GM10266 (cell line): Measurements from ENCODE around the gene SPATA6L.
"Not testable (repeated sequence)": the region's sequence is repeated elsewhere in the genome, so short reads cannot be mapped to it uniquely, and the experiment has no call there.

Experiments used
- DNase-seq: peaks from one replicate; pipeline ENCODE4 v3.0.0; 2012; ENCODE audit errors: extremely low spot score
- CTCF ChIP-seq: IDR thresholded peaks from 2 replicates; pipeline ENCODE4 v1.5.1; 2012; ENCODE audit warnings: mild to moderate bottlenecking, low read depth; ENCODE audit not compliant: control insufficient read depth, insufficient read depth; ENCODE audit errors: missing control alignments

SPATA6L gene

GRCh38 chr9:4665357-4665756 is 923 bp downstream of the SPATA6L start:
- peak; percentile 13 for DNase-seq
- no peak for TF ChIP-seq CTCF

GRCh38 chr9:4663956-4664355 is 2.3 kb downstream of the SPATA6L start:
- DNase-seq = no peak
- no peak for TF ChIP-seq CTCF

GRCh38 chr9:4662989-4663792 is 3.1 kb downstream of the SPATA6L start:
- DNase-seq = peak; percentile 44
- TF ChIP-seq CTCF = no peak

- TF ChIP-seq CTCF = peak; percentile 69
- DNase-seq = peak; percentile 85
Measured at GRCh38 chr9:4662108-4662988, 3.9 kb downstream of the SPATA6L start, which contains the start of gene PLPP6. Gene PLPP6 (plus strand): TSS chr9:4662294. CDS start chr9:4662376, 82 bp downstream.

- TF ChIP-seq CTCF = no peak
Measured at GRCh38 chr9:4661611-4662010, 4.7 kb downstream of the SPATA6L start.

GRCh38 chr9:4661165-4661564 is 5.1 kb downstream of the SPATA6L start:
- TF ChIP-seq CTCF = no peak
- no peak for DNase-seq

More at GRCh38 chr9:4661611-4662010, 4.7 kb downstream of the SPATA6L start:
- DNase-seq = peak; percentile 21

GRCh38 chr9:4660665-4661064 is 5.6 kb downstream of the SPATA6L start:
- not testable (repeated sequence) for DNase-seq
